HG02678 (cell line): ENCODE measurements around the gene UQCR11.

Experiments used
- ATAC-seq: cut with Tn5 transposase; IDR thresholded peaks from one replicate; pipeline ENCODE4 v1.9.1; 2021; ENCODE audit warnings: mild to moderate bottlenecking, moderate library complexity; ENCODE audit not compliant: unreplicated experiment

Gene UQCR11

DNA sequence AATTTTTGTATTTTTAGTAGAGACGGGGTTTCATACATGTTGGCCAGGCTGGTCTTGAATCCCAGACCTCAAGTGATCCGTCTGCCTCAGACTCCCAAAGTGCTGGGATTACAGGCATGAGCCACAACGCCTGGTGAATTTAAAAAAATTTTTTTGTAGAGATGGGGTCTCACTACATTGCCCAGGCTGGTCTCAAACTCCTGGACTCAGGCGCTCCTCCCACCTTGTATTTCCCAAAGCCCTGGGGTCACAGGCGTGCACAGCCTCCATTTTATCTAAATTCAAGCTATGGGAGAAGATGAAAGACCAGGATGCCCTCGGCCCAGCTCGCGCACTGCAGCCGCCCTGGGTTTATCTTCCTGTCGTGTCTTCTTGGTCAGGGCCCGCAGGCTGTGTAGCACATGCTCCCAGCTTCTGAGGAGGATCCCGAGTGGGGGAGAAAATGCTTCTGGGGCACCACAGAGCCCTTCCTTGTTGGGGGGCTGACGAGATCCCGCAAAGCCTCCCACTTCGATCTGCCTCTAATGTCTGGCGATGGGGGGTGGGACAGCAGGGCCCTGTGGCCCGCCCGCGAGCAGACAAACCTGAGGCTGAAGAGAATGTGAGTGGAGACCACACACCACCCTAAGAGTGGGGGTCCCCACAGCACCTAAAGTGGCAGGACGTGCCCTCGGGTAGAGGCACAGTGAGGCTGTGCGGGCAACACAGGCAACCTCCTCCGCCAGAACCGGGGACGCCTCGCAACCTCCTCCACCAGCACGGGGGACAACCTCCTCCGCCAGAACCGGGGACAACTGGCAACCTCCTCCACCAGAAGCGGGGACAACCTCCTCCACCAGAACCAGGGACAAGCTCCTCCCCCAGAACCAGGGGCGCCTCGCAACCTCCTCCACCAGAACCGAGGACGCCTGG lies 31.3 kb upstream of the UQCR11 start:
- ATAC-seq = no peak

DNA sequence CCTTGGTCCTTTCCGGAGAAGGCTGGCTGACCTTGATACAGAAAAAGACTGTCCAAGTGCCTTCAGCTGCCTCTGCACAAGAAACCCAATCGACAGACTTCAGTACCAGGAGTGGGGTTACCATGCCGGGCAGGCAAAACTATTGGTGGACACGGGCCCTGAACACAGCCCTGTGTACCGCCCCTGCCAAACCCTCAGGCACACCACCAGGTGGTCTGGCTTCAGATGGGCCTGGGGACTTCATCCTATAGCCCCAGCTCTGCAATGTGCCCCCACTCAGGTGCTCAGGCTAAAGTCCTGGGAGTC lies 29.6 kb upstream of the UQCR11 start:
- no peak for ATAC-seq

DNA sequence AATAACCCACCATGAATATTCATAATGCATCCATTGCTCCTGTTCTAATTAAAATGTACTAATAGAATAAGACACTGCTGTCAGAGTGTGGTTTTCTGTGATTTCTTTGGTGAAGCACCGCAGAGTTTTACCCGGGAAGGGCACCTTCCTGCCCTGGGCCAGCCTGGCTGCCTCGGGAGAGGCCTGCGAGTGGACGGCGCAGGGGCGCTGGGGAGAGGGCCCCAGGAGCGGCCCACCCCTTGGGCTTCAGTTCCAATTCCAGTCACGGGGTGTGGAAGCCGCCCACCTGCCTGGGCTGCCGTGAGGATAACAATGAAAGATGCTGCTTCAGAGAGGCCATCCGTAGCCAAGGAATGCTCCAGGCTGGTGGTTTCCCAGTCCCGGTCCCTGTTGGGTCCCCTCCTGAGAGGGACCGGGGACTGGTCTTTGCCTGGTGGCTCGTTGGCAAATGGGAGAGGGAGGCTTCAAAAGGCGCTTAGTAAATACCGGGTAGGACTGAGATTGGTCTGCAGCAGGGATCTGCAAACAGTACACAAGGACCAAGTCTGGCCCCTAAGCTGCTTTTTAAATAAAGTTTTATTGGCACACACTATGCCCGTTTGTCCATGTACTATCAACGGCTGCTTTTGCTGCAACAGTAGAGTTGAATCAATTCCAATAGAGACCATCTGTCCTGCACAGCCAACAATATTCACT lies 29.1 kb upstream of the UQCR11 start:
- ATAC-seq = no peak

DNA sequence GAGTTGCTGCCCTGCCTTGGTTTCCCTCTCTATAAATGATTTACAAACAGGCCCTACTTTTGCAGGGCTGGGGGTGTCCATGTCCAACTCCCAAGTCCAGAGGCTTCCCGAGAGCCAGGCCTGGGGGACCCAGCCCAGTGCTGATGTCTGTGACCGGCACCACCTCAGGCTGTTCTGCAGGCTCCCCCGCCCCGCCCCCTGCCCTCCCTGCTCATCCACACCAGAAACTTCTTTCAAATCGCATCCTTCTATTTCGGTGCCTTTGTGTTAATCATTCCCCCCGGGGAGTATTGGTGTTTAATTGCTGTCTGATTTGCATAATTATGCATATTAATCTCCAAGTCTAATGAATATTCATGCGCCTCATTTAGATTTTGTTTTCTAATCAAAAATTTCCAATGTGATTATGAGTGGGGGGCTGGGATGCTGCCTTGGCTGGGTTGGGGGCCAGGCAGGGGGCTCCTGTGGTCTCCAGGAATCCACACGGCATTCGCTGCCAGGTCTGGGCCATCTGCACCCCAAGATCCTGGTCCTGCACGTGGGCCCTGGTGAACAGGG lies 28.1 kb upstream of the UQCR11 start:
- no peak for ATAC-seq

DNA sequence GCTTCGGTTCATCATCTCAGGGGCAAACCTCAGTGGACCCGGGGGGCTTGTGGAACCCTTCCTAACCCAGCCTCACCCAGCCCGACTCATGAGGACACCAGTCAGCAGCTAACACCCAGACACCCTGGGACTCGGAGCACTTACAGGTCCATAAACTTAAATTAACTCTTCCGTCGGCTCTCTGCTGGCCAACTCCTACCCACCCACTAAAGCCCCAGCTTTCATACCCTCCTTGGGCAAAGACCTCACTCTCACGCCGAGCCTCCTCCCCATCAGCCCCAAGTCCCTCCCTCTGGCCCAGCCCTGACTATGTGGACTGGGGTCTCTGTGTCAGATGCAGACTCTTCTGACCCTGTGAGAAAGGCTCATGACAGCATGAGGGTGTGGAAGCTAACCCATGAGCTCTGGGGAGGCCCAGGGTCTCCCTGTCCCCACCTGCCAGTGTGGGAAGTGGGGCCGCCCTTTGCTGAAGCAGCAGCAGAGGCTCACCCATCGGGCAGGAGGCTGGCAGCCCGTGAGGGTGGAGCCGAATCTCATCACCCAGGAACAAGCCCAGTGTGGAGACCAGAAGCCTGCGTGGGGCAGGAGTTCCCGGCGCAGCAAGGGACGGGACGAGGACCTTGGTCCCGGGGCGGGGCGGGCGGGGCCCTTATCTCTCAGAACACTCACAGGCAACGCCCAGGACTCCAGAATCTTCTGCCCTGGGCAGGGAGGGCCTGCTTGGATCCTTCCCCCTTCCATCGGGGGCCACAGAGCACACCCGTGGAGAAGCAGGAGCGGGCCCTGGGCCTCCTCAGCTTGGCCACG lies 27.4 kb upstream of the UQCR11 start:
- ATAC-seq = no peak

DNA sequence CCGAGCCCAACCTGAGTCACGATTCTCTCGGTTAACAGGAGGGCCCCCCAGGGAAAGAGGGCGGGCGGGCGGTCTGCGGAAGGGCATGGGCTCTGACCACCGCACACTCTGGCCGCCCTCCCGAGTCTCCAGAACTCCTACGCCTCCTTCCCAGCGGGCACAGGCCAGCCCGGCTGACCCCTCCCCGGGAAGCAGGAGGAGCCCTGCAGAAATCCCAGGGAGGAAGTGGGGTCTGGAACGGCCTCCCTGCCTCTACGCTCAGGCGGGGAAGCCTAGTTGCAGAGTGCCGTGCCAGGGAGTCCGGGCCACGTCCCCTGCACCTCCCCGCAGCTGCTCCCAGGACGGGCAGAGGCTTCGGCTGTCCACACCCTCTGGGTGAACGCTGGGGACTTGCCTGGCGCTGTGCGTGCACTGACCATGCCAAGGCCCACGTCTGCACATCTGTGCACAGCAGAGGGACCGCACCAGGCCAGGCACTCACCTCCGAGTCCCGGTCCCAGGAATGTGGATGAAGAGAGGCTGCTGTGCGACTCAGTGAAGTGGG lies 26.4 kb upstream of the UQCR11 start:
- ATAC-seq = no peak

DNA sequence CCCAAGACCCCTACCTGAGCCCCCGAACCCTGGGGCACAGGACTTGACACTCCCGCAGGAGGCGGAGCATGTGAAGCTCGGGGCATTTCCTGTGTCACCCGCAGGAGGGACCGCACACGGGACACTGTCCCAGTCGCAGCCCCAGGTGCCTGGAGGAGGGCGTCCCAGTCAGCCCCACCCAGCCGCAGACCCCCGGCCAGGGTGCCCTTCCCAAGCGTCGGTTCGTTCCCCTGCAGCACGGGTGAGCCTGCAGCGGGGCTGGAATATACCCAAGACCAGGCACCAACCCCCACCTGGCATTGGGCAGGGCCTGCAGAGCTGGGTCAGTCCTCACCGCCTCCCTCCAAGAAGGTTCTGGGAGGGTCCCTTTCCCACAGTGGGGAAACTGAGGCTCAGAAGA lies 25.5 kb upstream of the UQCR11 start:
- ATAC-seq = no peak

DNA sequence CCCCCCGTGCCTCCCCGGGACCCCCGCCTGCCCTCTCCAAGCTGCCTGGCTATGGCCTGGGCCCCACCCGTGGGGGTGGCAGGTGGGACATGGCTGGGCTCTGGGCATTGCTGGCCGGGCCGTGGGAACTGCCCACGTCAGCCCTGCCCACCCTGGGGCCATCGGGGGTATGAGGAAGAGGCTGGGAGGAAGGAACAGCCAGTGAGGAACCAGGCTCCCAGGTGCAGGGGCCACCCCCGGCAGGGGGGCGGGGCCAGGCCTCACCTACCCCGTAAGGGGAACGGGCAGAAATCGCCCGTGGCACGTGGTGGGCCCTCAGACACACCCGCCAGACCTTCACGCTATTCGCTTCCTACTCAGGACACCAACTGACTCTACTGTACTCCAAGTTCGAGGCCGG lies 24.8 kb upstream of the UQCR11 start:
- ATAC-seq = no peak

DNA sequence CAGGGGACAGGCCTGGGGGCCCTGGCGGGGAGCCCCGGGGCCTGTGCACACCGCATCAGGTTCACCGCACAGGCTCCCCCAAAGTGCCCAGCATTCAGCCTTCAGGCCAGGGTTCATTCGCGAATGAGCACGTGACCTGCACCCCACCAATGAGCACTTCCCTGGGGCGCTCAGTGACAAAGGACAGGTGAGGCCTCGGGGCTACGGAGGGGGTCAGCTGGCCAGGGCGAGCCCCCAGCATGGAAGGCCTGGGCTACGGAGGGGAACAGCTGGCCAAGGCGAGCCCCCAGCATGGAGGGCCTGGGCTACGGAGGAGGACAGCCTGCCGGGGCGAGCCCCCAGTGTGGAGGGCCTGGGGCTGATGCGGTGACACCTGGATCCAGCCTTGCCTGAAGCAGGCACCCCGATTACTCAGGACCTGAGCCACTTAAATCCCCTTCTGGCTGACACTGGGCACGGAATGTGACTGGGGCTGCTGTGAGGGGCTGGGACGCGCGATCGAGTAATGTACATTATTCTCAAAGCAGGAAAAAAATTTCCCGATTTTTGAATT lies 24.1 kb upstream of the UQCR11 start:
- no peak for ATAC-seq

DNA sequence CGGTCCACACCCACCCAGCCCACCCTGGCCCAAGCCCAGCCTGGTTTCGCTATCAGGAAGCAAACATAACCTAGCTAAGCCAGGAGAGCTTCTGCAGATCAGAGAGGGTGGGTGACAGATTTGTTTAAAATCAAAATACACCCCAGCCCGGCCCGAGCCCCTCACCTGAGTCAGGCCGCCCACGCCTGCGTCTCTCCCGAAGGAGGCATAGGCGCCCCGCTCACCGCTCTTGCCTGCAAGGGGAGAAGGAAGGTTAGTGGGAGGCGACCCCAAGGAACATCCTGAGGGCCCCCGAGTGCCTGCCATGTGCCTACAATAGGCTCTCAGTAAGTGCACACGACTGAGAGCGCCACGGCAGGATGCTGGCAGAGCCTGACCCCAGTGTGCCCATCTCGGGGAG lies 21.9 kb upstream of the UQCR11 start:
- ATAC-seq = no peak

DNA sequence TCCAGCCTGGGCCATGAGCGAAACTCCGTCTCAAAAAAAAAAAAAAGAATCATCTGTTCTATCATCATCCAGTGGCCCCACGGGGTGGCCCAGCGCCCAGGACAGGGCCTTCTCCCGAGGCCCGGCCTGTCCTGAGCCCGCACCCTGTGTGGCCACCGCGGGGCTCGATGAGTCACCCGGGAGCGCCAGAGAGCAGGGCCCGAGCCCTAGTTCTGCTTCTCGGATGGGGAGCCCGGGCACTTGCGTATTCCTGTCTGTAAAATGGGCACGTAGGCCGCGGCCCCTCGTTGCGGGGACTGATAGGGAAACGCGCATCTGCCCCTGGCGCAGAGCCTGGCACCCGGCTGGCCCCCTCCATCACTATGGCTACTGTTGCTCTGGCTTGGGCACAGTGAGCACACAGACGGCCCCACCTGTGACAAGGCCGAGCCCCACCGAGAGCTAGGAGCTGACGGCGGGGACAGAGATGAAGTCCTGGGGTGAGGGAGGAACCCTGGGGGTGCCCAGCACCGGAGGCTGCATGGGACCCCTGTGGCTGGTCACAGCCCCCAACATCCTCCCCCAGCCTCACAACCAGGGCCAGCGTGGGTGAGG lies 21.3 kb upstream of the UQCR11 start:
- ATAC-seq = no peak

DNA sequence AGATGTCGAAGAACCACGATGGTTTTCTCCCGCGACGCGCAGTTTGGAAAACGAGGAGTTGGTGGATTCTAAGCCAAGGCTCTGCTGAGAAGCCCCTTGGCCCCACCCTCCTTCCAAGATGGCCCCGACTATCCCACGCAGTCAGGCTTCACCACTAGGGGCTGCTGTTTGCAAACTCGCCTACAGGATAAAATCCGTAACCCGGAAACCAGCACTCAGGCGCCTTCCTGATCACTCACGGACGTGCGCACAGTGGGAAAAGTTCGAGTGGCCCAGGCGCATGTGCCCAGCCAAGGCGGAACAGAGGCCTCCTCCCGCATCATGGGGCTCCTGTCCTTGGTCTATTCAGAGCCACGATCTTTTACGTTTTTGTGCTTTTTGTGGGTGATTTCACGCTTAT lies 19.2 kb upstream of the UQCR11 start:
- ATAC-seq = no peak

DNA sequence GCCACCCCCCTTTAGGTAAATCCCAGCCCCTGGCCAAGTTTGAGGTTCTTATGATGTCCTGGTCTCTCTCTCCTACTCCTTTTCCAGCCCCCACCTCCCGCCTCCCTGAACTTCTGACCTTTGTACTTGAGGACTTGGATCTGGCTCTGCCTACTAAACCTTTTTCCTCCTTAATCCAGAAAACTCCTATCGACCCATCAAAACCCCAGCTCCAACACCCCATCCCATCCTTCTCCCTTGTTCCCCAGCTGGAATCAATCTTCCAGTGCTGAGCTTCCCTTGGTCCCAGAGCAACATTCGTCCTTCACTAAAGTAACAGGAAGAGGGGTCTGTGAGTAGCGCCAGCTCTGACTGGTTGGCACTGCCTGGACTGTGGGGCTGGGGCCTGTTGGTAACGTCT lies 17.3 kb upstream of the UQCR11 start:
- no peak for ATAC-seq

DNA sequence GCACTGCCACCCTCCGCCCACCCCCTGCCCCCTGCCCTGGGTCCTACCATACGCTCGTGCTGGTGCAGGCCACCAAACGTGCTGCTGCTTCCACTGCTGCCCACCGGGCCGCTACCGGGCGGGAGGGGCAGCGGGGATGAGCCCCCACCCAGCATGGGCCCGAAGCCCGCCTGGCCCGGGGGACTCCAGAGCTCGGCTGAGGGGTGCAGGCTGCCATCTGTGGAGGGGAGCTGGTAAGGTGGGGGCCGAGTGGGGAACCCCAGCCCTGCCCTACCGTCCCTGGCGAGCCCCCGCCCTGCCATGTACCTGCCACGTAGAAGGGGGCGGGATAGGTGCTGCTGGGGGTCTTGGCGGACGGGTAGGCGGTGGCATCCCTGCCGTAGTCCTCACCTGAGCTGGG lies 16.7 kb upstream of the UQCR11 start:
- ATAC-seq = no peak

DNA sequence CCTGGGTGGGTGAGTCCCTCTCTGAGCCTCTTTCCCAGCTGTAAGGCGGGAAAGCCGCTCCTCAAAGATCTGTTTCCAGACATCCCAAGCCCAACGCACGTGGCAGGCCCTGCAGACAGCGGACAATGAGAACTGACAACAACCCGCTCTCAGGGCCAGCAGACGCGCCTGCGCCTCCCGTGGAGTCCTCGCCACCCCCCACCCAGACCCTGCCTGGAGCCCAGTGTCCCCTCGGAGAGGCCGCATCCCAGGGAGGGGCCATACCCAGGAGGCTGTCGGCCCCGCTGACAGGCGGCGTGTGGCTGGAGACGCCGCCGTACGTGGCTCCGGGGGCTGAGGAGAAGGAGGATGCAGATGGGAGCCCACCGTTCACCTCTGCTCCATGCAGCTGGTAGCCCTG lies 16.3 kb upstream of the UQCR11 start:
- no peak for ATAC-seq

DNA sequence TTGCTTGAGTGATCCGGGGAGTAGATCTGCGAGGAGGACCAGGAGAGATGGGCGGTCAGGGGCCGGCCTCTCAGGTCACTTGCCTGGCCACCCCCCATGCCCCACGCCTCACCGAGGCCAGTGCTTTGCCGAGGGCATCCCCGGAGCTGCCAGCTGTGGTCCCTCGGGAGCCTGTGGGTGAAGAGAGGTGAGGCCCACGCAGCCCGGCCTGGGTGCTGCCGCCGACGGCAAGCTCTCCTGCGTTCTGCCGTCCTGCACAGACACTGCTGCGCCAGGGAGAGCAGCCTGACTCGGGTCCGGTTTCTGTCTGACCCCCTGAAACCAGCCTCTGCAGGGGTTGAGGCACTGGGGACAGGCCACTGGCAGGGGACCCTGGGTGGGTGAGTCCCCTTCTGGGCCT lies 15.8 kb upstream of the UQCR11 start:
- no peak for ATAC-seq

DNA sequence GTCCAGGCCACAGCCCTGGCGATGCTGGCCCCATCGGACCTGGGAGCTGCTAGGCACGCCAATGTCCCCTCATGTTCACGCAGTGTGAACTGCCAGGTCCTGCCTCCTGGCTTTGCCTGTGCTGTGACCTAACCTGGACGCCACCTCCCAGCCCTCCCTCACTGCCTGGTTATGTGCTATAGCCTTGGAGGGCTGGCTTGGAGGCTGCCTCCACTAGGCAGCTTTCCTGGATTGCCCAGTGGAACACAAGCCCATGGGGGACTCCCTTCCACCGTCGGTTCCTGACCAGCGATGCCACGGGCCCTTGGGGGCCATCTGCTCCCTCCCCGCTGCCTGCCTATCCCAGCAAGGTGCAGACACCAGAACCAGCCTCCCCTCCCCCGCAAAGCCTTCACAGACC lies 15.2 kb upstream of the UQCR11 start:
- ATAC-seq = no peak

DNA sequence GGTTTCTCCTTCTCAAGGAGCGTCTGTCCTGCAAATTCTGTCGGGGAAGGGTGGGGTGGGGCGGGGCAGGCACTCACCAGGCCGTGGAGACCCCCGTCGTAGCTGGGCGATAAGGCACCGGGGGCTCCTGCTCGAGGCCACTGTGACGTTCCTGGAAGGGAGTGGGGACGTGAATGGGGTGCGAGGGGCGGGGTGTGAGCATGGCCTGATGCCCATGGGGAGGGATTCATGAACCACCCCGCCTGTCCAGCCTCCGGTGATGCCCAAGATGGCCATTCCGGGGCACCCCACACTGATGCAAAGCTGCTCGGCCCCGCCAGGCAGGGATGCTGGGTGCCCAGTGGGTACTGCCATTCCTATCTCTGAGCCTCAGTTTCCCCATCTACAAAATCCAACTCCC lies 14.4 kb upstream of the UQCR11 start:
- no peak for ATAC-seq

DNA sequence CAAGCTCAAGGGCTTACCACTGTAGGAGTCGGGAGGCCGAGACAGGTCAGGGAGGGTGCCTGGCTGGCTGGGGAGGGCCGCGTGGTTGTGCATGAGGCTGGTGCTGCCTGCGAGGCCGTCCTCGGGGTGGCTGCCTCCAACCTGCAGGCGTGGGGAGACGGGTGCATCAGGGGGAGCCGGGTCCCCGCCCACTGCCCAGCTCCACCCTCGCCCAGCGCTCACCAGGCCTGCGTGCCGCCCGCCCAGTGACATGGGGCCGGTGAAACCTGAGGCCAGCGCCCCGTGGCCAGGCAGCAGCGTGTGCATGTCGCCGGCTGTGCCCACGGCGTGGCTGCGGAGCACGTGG lies 13.8 kb upstream of the UQCR11 start:
- ATAC-seq = no peak
